MM.1S (cell line): ENCODE data around the gene PIGZ.

Source experiments
- DNase-seq: peaks from one replicate; pipeline ENCODE4 v3.0.0-alpha.2; 2015
- H2AFZ ChIP-seq: fragments of 300-600 bp; sonication (generic); 2 replicates; pipeline ENCODE4 v1.6.0; 2016; ENCODE audit warnings: antibody characterized with exemption, low read length
- H3F3A ChIP-seq: fragments of 300-600 bp; sonication (generic); 2 replicates; pipeline ENCODE4 v1.6.1; 2016; ENCODE audit warnings: mild to moderate bottlenecking, antibody characterized with exemption, low read length, moderate library complexity, mixed read lengths; ENCODE audit not compliant: insufficient read depth
- H3K27ac ChIP-seq: fragments of 300-600 bp; sonication (generic); 2 replicates; pipeline ENCODE4 v1.5.1; 2016; ENCODE audit warnings: mild to moderate bottlenecking, low read length
- H3K27me3 ChIP-seq: fragments of 300-600 bp; sonication (generic); replicated peaks from 2 replicates; pipeline ENCODE4 v1.6.0; 2016; ENCODE audit warnings: low read length; ENCODE audit not compliant: insufficient read depth
- H3K36me3 ChIP-seq: fragments of 300-600 bp; sonication (generic); replicated peaks from 2 replicates; pipeline ENCODE4 v1.6.1; 2016; ENCODE audit warnings: mild to moderate bottlenecking, low read length, mixed read lengths; ENCODE audit not compliant: insufficient read depth
- H3K4me1 ChIP-seq: fragments of 300-600 bp; sonication (generic); 2 replicates; pipeline ENCODE4 v1.6.1; 2016; ENCODE audit warnings: low read length, mixed read lengths
- H3K4me2 ChIP-seq: fragments of 300-600 bp; sonication (generic); 2 replicates; pipeline ENCODE4 v1.6.0; 2016; ENCODE audit warnings: low read depth, low read length
- H3K4me3 ChIP-seq: fragments of 300-600 bp; sonication (generic); 2 replicates; pipeline ENCODE4 v1.5.1; 2016; ENCODE audit warnings: low read length, mixed read lengths
- H3K79me2 ChIP-seq: fragments of 300-600 bp; sonication (generic); 2 replicates; pipeline ENCODE4 v1.6.1; 2016; ENCODE audit warnings: mixed run types, low read length, mixed read lengths
- H3K9ac ChIP-seq: fragments of 300-600 bp; sonication (generic); 2 replicates; pipeline ENCODE4 v1.6.1; 2016; ENCODE audit warnings: low read length, mixed read lengths
- H3K9me2 ChIP-seq: fragments of 300-600 bp; sonication (generic); replicated peaks from 2 replicates; pipeline ENCODE4 v1.6.1; 2016; ENCODE audit warnings: mild to moderate bottlenecking, low read length, mixed read lengths; ENCODE audit not compliant: insufficient read depth
- H3K9me3 ChIP-seq: fragments of 300-600 bp; sonication (generic); replicated peaks from 2 replicates; pipeline ENCODE4 v1.6.1; 2016; ENCODE audit warnings: mild to moderate bottlenecking, low read length, mixed read lengths; ENCODE audit not compliant: insufficient read depth
- H4K20me1 ChIP-seq: fragments of 300-600 bp; sonication (generic); 2 replicates; pipeline ENCODE4 v1.6.1; 2016; ENCODE audit warnings: mild to moderate bottlenecking, low read length, moderate library complexity, mixed read lengths; ENCODE audit not compliant: insufficient read depth
- CTCF ChIP-seq: fragments of 300-600 bp; sonication (generic); IDR thresholded peaks from 2 replicates; pipeline ENCODE4 v1.5.1; 2016; ENCODE audit warnings: antibody characterized with exemption, low read length, mixed read lengths
- EZH2 ChIP-seq: fragments of 300-600 bp; sonication (generic); optimal IDR thresholded peaks from 2 replicates; pipeline ENCODE3; 2017; ENCODE audit warnings: low read depth, mild to moderate bottlenecking, antibody characterized with exemption, low read length, mixed read lengths
- EZH2phosphoT487 ChIP-seq: fragments of 300-600 bp; sonication (generic); IDR thresholded peaks from 2 replicates; pipeline ENCODE4 v1.6.1; 2018; ENCODE audit warnings: antibody characterized with exemption, low read length

Gene PIGZ

DNA sequence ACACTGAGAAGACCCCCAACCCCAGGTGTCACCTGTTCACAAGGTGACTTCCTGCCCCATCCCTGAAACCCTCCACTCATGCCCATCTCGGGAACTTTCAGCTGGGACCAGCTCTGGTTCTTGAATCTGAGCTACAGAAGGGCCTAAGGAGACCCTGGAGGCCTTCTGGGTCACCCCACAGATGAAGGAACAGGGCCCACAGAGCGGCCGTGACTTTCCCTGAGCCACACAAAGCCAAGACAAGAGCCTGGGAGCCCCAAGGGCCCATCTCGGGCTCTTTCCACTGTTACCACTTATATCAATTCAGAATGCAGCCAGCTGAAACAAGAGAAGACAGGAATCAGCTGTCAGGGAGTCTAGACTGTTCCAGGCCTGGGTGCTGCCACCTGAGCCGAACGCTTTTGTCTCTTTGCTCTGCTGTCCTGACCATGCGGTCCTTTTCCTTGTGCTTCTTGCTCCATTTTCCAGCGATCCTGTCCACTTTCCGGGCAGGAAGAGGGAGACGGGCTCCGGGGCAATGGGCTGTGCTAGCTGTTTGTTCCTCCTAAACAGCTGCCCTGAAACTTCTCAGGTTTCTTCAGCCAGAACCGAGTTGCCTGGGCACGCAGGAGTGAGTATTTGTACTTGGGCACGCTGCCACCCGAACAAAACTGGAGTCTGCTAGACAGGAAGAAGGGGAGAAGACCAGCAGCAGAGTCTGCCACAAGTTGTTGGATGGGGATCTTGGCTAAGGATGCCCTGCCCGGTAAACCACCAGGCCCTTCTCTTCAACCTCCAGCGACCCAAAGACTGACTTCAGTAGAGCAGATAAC is 28.0 kb upstream of the PIGZ start:
- Histone ChIP-seq H3K79me2 (peaks cover 6% of the 10 kb centered on the region; the same call in 1 of the 2 replicates), H3K27ac (no peak overlapping the region), H3K36me3 (no peaks in the 10 kb centered on the region), H3K4me1 (no peaks in the 10 kb centered on the region), H3K4me2 (no peak overlapping the region), H4K20me1 (no peaks in the 10 kb centered on the region), H3K4me3 (no peak overlapping the region), H3K9ac (no peak overlapping the region), H3K9me2 (no peaks in the 10 kb centered on the region), H2AFZ (no peak overlapping the region), H3F3A (no peaks in the 10 kb centered on the region), H3K9me3 (no peaks in the 10 kb centered on the region), H3K27me3 (no peaks in the 10 kb centered on the region)
- no peak for TF ChIP-seq EZH2
- no peak for TF ChIP-seq EZH2phosphoT487
- no peak for TF ChIP-seq CTCF
- no peak for DNase-seq

DNA sequence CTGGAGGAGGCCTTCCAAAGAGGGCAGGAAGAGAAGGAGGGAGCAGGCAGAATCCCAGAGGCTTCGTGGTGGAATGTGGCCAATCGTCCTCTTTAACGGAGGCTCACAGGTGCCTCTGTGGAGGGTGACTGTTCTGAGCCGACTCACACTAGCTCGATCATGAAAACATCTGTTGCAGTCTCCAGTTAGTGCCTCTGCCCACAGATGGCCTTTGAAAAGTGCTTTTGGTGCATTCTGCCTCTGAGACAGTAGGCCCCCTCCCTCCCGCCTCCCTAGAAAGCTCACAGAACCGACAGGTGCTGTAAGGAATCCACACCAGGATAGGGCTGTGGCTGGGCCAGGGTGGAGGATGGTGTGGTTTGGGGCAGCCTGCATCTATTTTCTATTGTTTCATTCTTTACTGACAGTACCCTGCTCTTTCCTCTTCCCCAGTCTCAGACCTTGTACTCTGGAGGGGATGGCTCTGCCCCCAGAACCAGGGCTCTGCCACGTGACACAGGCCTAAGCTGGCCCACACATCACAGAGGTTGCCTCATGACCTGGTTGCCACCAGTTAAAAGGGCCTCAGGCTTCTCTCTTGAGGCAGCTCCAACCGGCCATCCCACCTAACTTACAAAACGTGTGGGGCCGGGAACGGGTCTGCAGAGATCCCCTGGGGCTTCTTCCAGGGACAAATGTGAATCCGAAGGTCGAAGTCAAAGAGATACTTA is 27.2 kb upstream of the PIGZ start:
- no peaks in the 10 kb centered on the region for H3F3A ChIP-seq
- H2AFZ ChIP-seq = no peak overlapping the region
- no peaks in the 10 kb centered on the region for H3K79me2 ChIP-seq
- no peak overlapping the region for H3K4me2 ChIP-seq
- no peak for TF ChIP-seq EZH2
- TF ChIP-seq CTCF = no peak
- TF ChIP-seq EZH2phosphoT487 = no peak
- no peaks in the 10 kb centered on the region for H3K36me3 ChIP-seq
- no peak overlapping the region for H3K27ac ChIP-seq
- H3K27me3 ChIP-seq = no peaks in the 10 kb centered on the region
- H4K20me1 ChIP-seq = no peaks in the 10 kb centered on the region
- no peak for DNase-seq
- no peaks in the 10 kb centered on the region for H3K9me2 ChIP-seq
- no peak overlapping the region for H3K9ac ChIP-seq
- no peaks in the 10 kb centered on the region for H3K9me3 ChIP-seq
- no peaks in the 10 kb centered on the region for H3K4me1 ChIP-seq
- no peak overlapping the region for H3K4me3 ChIP-seq

GRCh38 chr3:196995027-196995426 is 26.4 kb upstream of the PIGZ start:
- no peaks in the 10 kb centered on the region for H3F3A ChIP-seq
- no peak overlapping the region for H3K27ac ChIP-seq
- H3K79me2 ChIP-seq = no peaks in the 10 kb centered on the region
- H3K27me3 ChIP-seq = no peaks in the 10 kb centered on the region
- no peak overlapping the region for H3K9ac ChIP-seq
- no peaks in the 10 kb centered on the region for H3K4me1 ChIP-seq
- no peak for TF ChIP-seq EZH2phosphoT487
- H3K9me3 ChIP-seq = no peaks in the 10 kb centered on the region
- no peak overlapping the region for H3K4me2 ChIP-seq
- no peak overlapping the region for H2AFZ ChIP-seq
- H3K4me3 ChIP-seq = no peak overlapping the region
- no peaks in the 10 kb centered on the region for H3K9me2 ChIP-seq
- DNase-seq = no peak
- no peaks in the 10 kb centered on the region for H3K36me3 ChIP-seq
- H4K20me1 ChIP-seq = no peaks in the 10 kb centered on the region

- DNase-seq = no peak
- Histone ChIP-seq H3K79me2 (no peaks in the 10 kb centered on the region), H2AFZ (no peak overlapping the region), H3K4me3 (no peak overlapping the region), H3K4me2 (no peak overlapping the region), H3K27ac (no peak overlapping the region), H3F3A (no peaks in the 10 kb centered on the region), H3K4me1 (no peaks in the 10 kb centered on the region), H3K9me3 (no peaks in the 10 kb centered on the region), H3K9me2 (no peaks in the 10 kb centered on the region), H4K20me1 (no peaks in the 10 kb centered on the region), H3K36me3 (no peaks in the 10 kb centered on the region), H3K9ac (no peak overlapping the region), H3K27me3 (no peaks in the 10 kb centered on the region)
- no peak for TF ChIP-seq EZH2phosphoT487
- no peak for TF ChIP-seq CTCF
- no peak for TF ChIP-seq EZH2
These were observed 25.4 kb upstream of the PIGZ start for GRCh38 chr3:196994056-196994455.
